ENCODE measurements around the gene BEST4.

The BEST4 gene

DNA sequence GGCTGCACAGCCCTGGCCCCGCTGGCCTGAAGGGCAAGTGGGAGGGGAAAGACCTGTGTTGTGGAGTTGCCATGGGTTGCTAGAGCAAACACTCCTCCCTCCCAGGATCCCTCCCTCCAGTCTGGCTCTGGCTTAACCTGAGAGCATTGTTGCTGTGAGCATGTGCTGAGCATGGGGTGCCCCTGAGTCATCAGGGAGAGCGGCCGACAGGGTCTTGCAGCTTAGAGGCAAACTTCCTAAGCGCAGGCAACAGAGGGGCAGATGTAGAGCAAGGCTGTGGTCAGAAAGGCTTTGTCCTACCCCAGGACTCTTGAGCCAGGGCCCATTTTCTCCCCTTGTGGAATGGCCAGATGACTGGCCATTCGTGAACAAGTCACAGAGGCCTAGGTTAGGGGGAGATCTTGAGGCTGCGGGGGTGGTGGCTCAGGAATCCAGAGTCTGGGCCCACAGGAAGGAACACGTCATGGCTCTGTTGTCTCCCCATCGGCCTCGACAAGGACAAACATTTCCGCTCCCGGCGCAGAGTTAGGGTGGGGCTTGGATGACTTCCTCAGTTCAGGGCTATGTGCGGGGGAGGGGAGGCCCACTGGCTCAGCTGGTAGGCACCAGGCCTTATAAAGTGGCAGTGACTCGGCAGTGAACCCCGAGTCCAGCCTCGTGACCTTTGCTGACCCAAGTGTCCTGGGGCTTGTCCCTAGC, 19.5 kb upstream of the BEST4 start (continued):
- TF ChIP-seq ZNF335 (tag by site-specific recombination; conservative IDR thresholded peaks at IDR 0.05) (peak; percentile 58), ZIC2 (tag by site-specific recombination; IDR thresholded peaks at IDR 0.05) (peak; percentile 41; the same call in 1 of the 2 replicates), SCRT1 (tag by site-specific recombination; IDR thresholded peaks at IDR 0.05; ENCODE audit: borderline replicate concordance) (no peak), EGR2 (tag by site-specific recombination; IDR thresholded peaks at IDR 0.05; ENCODE audit: low read depth) (peak; percentile 33; the same call in 1 of the 2 replicates), ZNF140 (tag by site-specific recombination; IDR thresholded peaks at IDR 0.05) (no peak), SCRT2 (tag by site-specific recombination; IDR thresholded peaks at IDR 0.05) (peak; percentile 83), ZXDB (tag by site-specific recombination; IDR thresholded peaks at IDR 0.05) (peak; percentile 13), BCL11B (tag by site-specific recombination; IDR thresholded peaks at IDR 0.05; ENCODE audit: low read depth) (0 out of 2 replicates have a peak, but pooled peaks have one; percentile 11), REST (tag by site-specific recombination; IDR thresholded peaks at IDR 0.05) (no peak), ZBTB10 (tag by site-specific recombination; IDR thresholded peaks at IDR 0.05) (peak; percentile 56)
- TF ChIP-seq, protein P1, sequence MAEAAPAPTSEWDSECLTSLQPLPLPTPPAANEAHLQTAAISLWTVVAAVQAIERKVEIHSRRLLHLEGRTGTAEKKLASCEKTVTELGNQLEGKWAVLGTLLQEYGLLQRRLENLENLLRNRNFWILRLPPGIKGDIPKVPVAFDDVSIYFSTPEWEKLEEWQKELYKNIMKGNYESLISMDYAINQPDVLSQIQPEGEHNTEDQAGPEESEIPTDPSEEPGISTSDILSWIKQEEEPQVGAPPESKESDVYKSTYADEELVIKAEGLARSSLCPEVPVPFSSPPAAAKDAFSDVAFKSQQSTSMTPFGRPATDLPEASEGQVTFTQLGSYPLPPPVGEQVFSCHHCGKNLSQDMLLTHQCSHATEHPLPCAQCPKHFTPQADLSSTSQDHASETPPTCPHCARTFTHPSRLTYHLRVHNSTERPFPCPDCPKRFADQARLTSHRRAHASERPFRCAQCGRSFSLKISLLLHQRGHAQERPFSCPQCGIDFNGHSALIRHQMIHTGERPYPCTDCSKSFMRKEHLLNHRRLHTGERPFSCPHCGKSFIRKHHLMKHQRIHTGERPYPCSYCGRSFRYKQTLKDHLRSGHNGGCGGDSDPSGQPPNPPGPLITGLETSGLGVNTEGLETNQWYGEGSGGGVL (tag by site-specific recombination; IDR thresholded peaks at IDR 0.05), result peak; percentile 34; the same call in 1 of the 2 replicates
- TF ChIP-seq, protein P2, sequence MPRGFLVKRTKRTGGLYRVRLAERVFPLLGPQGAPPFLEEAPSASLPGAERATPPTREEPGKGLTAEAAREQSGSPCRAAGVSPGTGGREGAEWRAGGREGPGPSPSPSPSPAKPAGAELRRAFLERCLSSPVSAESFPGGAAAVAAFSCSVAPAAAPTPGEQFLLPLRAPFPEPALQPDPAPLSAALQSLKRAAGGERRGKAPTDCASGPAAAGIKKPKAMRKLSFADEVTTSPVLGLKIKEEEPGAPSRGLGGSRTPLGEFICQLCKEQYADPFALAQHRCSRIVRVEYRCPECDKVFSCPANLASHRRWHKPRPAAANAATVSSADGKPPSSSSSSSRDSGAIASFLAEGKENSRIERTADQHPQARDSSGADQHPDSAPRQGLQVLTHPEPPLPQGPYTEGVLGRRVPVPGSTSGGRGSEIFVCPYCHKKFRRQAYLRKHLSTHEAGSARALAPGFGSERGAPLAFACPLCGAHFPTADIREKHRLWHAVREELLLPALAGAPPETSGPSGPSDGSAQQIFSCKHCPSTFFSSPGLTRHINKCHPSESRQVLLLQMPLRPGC (tag by site-specific recombination; IDR thresholded peaks at IDR 0.05), result no peak
- TF ChIP-seq, protein P3, sequence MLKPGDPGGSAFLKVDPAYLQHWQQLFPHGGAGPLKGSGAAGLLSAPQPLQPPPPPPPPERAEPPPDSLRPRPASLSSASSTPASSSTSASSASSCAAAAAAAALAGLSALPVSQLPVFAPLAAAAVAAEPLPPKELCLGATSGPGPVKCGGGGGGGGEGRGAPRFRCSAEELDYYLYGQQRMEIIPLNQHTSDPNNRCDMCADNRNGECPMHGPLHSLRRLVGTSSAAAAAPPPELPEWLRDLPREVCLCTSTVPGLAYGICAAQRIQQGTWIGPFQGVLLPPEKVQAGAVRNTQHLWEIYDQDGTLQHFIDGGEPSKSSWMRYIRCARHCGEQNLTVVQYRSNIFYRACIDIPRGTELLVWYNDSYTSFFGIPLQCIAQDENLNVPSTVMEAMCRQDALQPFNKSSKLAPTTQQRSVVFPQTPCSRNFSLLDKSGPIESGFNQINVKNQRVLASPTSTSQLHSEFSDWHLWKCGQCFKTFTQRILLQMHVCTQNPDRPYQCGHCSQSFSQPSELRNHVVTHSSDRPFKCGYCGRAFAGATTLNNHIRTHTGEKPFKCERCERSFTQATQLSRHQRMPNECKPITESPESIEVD (tag by site-specific recombination; IDR thresholded peaks at IDR 0.05), result no peak
- TF ChIP-seq, protein P4, sequence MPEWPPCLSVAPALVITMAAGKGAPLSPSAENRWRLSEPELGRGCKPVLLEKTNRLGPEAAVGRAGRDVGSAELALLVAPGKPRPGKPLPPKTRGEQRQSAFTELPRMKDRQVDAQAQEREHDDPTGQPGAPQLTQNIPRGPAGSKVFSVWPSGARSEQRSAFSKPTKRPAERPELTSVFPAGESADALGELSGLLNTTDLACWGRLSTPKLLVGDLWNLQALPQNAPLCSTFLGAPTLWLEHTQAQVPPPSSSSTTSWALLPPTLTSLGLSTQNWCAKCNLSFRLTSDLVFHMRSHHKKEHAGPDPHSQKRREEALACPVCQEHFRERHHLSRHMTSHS (tag by site-specific recombination; IDR thresholded peaks at IDR 0.05), result no peak
- TF ChIP-seq, protein P5, sequence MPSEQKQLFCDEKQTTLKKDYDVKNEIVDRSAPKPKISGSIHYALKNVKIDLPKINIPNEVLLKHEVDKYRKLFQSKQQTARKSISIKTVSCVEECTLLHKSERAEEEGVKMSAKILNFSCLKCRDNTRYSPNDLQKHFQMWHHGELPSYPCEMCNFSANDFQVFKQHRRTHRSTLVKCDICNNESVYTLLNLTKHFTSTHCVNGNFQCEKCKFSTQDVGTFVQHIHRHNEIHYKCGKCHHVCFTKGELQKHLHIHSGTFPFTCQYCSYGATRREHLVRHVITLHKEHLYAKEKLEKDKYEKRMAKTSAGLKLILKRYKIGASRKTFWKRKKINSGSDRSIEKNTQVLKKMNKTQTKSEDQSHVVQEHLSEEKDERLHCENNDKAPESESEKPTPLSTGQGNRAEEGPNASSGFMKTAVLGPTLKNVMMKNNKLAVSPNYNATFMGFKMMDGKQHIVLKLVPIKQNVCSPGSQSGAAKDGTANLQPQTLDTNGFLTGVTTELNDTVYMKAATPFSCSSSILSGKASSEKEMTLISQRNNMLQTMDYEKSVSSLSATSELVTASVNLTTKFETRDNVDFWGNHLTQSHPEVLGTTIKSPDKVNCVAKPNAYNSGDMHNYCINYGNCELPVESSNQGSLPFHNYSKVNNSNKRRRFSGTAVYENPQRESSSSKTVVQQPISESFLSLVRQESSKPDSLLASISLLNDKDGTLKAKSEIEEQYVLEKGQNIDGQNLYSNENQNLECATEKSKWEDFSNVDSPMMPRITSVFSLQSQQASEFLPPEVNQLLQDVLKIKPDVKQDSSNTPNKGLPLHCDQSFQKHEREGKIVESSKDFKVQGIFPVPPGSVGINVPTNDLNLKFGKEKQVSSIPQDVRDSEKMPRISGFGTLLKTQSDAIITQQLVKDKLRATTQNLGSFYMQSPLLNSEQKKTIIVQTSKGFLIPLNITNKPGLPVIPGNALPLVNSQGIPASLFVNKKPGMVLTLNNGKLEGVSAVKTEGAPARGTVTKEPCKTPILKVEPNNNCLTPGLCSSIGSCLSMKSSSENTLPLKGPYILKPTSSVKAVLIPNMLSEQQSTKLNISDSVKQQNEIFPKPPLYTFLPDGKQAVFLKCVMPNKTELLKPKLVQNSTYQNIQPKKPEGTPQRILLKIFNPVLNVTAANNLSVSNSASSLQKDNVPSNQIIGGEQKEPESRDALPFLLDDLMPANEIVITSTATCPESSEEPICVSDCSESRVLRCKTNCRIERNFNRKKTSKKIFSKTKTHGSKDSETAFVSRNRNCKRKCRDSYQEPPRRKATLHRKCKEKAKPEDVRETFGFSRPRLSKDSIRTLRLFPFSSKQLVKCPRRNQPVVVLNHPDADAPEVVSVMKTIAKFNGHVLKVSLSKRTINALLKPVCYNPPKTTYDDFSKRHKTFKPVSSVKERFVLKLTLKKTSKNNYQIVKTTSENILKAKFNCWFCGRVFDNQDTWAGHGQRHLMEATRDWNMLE (tag by site-specific recombination; conservative IDR thresholded peaks at IDR 0.05; ENCODE audit: low read depth), result peak; percentile 51
- TF ChIP-seq, protein P6, sequence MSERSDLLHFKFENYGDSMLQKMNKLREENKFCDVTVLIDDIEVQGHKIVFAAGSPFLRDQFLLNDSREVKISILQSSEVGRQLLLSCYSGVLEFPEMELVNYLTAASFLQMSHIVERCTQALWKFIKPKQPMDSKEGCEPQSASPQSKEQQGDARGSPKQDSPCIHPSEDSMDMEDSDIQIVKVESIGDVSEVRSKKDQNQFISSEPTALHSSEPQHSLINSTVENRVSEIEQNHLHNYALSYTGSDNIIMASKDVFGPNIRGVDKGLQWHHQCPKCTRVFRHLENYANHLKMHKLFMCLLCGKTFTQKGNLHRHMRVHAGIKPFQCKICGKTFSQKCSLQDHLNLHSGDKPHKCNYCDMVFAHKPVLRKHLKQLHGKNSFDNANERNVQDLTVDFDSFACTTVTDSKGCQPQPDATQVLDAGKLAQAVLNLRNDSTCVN (tag by site-specific recombination; optimal IDR thresholded peaks at IDR 0.05), result peak; percentile 20

Measured in HEK293 (cell line).